Fibroblast of mammary gland (primary cell): ENCODE data around the gene MMP14.

Experiments
- DNase-seq: peaks from one replicate; pipeline ENCODE4 v3.0.0-alpha.2; 2010; ENCODE audit warnings: low read depth
- H3K4me3 ChIP-seq: 2 replicates; pipeline ENCODE4 v1.5.1; 2011; ENCODE audit warnings: low read depth, mild to moderate bottlenecking, low read length, moderate library complexity; ENCODE audit not compliant: control insufficient read depth
- TF ChIP-seq, protein P1 (sequence below): conservative IDR thresholded peaks from 2 replicates; pipeline ENCODE4 v1.5.1; 2011; ENCODE audit warnings: low read depth, low read length, inconsistent platforms; ENCODE audit not compliant: control insufficient read depth, insufficient read depth

MMP14 gene

GRCh38 chr14:22888662-22889061 is 52.3 kb downstream of the MMP14 start:
- DNase-seq: no peak
- TF ChIP-seq, protein P1, sequence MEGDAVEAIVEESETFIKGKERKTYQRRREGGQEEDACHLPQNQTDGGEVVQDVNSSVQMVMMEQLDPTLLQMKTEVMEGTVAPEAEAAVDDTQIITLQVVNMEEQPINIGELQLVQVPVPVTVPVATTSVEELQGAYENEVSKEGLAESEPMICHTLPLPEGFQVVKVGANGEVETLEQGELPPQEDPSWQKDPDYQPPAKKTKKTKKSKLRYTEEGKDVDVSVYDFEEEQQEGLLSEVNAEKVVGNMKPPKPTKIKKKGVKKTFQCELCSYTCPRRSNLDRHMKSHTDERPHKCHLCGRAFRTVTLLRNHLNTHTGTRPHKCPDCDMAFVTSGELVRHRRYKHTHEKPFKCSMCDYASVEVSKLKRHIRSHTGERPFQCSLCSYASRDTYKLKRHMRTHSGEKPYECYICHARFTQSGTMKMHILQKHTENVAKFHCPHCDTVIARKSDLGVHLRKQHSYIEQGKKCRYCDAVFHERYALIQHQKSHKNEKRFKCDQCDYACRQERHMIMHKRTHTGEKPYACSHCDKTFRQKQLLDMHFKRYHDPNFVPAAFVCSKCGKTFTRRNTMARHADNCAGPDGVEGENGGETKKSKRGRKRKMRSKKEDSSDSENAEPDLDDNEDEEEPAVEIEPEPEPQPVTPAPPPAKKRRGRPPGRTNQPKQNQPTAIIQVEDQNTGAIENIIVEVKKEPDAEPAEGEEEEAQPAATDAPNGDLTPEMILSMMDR: no peak
- no peak overlapping the region for H3K4me3 ChIP-seq

DNA sequence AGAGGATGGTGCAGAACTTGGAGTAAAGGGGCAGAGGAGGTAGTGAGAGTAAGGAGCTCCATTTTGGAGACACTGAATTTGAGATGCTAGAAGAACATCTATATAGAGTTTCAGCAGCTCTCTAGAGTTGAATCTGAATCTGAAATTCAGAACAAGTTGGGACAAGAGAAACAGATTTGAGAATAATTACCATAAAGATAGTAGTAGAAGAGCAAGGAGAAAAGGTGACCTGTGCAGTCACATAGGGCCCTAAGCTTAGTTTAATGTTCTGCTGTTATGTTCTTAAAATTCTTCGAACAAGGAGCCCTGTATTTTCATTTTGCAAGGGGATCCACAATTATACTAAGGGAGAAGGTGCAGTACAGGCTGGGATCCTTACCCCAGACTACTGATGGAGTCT is 54.0 kb downstream of the MMP14 start:
- DNase-seq: no peak
- H3K4me3 ChIP-seq: no peak overlapping the region
- TF ChIP-seq, protein P1: no peak

DNA sequence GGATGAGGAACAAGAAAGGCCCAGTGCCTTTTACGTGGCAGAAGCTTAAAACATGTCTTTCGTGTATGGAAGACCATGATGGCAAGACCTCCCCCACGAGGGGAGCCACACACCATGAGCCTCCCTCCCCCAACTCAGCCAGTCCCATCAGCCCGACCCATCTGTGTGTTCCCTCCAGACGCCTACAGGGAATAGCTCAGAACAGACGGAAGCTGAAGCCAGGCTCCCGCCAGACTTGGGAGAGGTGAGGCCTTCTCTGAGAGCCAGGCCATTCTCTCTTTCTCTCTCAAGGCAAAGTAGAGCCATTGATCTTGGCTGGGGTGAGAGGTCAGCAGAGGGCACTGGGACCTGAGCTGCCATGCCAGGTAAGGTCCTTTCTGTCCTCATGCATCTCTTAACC is 56.1 kb downstream of the MMP14 start:
- H3K4me3 ChIP-seq: no peak overlapping the region
- TF ChIP-seq, protein P1: no peak
- no peak for DNase-seq

- H3K4me3 ChIP-seq: no peak overlapping the region
- DNase-seq: no peak
- TF ChIP-seq, protein P1: no peak
Observed at GRCh38 chr14:22893706-22894105, 57.3 kb downstream of the MMP14 start.

- no peak overlapping the region for H3K4me3 ChIP-seq
- no peak for DNase-seq
- TF ChIP-seq, protein P1: no peak
Observed at GRCh38 chr14:22895402-22895801, 59.0 kb downstream of the MMP14 start.

DNA sequence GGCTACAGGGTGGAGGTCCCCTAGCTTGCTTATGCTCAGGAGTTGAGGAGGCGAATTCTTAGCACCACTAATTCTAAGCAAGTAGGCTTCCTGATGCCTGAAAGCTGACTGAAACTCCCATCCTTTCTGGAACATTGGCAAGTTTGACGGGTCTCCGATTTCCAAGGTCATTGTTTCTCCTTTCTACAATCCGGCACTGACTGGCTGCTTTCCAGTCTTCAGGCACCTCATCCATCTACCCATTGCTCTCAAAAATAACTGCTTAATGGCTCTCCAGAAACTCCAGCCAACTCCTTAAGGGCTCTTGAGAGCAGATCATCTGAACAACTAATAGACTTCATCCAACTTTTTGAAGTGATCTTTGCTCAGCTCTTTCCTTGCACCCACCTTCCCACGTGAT is 60.0 kb downstream of the MMP14 start:
- TF ChIP-seq, protein P1: no peak
- H3K4me3 ChIP-seq: no peak overlapping the region
- no peak for DNase-seq

DNA sequence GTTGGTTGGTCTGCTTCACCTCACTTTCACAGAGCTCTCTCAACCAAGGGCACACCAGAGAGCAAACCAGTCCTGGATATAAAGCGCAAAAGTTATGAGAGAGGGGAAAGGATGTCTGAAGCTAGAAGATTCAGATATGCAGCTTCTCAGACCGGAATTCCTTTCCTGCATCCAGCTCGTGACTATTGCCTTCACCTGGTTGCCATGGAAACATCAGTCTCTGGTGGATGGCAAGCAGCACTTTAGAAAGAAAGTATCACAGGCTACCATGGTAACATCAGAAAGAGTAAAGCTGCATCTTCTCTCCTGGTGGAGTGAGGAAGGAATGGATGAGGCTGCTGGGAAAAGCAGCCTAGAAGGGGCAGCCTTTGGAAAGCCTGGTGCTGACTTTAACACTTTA is 60.4 kb downstream of the MMP14 start:
- H3K4me3 ChIP-seq: no peak overlapping the region
- TF ChIP-seq, protein P1: no peak
- DNase-seq: no peak
